Stimulated activated CD4-positive, alpha-beta T cell treated with anti-CD3 and anti-CD28 coated beads, Interleukin-15, amount 100 ng/mL, for 48 hours (primary cell): ENCODE results near the gene SKIC3.

ENCODE experiments used
- DNase-seq, 2 donors: peaks; one replicate each; pipeline ENCODE4 v3.0.0-alpha.2; 2020; ENCODE audit warnings: low read depth in 2 of 2

The SKIC3 gene

DNA sequence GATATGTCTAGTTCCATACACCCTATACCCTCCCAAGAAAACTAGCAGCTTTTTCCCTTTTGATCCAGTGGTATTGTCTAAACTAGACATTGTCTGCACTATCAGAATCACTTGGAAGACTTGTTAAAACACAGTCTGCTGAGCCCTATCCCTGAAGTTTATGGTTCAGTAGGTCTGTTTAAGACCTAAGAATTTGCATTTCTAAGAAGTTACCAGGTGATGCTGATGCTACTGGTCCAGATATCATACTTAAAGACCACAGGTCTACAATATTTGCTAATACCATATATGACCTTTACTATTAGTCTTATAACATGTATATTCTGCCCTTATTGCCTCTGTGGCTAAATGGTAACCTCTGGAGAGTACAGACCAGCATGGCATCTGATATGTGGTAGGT lies 23.3 kb downstream of the SKIC3 start:
- DNase-seq: no peak

DNA sequence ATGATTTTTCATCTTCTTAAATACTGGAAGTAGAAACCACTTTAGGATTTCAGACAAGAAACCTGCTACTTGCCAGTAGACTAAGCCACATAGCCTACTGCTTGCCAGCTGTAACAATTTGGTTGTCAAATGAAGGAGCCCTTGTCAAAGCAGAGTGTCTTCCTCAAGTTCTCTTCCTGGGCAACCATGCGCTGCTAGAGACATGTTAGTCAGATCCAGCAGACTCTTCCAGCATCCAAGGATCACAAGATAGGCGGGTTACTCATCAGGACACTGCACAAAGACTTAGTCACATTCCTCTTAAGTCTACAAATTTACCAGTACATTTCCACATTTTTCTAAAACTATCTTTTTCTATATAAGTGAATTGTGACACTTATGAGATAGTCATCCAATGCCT lies 24.4 kb downstream of the SKIC3 start:
- DNase-seq: no peak

DNA sequence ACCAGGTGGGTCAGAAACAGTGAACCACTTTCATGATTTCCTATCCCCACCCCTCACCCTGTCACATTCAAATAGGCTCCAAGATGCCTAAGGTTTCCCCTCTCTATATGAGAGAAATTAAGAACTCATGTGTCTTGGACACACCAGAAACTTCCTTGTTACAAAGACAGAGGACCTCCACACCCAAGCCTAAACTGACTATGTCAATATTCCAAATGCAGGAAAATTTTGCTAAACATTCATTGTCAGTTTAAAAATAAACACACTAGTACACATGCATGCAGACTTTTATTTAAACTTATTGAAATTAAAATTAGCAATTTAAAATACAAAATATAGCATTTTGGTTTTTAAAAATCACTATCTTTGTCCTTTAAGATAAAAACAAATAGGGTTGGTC lies 26.2 kb downstream of the SKIC3 start:
- DNase-seq: no peak

DNA sequence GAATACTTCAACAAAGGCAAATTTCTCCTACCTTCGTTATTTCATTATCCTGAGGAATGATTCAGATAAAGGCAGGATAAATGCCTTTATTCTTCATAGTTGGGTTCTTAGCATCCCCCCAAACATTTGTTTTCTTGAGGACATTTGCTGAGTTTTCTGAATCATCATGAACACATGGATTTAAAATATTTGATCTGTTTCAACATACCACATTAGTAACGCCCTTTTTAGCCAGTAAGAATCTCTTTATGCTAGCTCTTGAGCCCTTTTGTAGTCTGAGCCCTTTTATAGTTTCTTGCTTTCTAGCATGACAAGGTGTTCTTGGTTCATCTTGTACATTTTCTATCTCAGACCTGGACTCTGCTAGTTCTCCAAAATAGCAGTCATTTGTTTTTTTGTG lies 27.9 kb downstream of the SKIC3 start:
- DNase-seq: no peak

DNA sequence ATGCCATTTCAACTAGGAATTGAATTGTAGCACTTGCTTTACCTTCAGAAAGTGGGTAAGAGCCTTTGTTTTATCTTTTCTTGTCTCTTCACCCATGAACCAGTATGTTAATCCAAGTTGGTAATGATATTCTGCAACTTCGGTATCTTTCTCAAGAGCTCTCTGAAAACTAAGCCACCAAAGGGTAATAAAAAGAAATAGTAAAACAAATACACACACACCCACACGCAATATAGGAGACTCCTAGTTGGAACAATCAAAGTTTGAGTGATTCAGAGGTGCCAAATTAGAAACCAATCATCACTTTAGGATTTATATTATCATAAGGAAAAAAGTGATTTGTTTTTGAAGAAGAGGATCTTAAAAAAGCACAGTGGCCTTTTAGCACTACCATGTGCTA lies 30.4 kb downstream of the SKIC3 start:
- DNase-seq: no peak

DNA sequence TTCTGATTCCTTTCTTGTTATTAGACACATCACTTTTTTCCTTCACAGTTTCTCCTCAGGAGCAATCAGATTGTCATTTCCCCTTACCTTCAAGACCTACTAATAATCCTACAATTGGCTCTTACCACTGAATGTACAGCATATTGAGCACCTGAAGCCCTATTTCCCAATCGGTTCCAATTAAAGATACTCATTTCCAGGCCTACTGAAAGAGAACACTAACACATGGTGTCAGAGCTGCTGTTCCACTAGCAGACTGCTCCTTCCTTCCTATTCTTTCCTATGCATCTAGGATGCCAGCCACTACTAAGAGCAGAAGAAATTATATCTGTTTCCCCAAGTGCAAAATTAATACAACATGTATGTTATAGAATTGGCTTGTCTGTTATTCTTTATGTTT lies 34.6 kb downstream of the SKIC3 start:
- DNase-seq: no peak

DNA sequence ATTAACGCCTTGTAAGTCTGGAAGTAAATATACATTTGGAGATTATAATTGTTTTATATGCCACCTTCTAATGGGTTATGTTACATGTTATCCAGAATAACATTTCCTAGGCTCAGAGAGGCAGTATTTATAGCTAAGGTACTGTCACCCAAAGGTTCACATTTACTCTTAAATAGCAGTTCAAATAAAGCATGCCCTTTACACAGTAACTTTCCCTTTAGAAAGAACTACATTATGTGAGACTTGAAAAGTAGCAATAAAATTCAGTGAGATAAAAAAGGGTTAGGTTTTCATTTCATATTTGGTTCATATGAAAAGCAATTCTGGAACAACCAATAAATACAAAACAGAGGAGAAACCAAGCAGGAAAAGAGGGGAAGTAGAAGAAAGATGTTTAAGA lies 35.1 kb downstream of the SKIC3 start:
- no peak for DNase-seq

DNA sequence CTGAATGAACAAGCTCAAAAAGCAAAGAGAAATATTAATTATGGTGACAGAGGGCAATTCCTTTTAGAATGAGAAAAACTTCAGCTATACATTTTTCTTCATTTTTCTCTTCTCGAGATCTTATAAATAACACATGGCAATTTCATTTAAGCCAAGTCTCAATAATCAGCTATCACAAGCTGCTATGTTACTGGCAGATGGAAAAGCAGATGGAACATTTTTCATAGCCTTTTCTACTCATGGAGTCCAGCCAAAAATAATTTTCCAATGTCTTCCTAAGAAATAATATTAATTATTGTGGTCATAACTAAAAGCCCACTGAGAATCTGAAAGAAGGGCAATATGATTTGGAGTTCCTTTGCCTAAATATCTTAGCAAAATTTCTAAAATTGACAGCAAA lies 35.6 kb downstream of the SKIC3 start:
- DNase-seq: no peak

DNA sequence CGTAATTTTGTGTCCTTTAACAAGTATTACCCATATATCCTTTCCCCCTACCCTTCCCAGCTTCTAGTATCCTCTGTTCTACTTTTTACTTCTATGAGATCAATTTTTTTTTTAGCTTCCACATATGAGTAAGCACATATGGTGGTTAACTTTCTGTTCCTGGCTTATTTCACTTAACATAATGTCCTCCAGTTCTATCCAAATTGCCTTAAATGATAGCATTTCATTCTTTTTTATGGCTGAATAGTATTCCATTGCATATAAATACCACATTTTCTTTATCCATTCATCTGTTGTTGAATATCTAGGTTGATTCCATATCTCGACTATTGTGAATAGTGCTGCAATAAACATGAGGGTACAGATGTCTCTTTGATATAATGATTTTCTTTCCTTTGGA lies 36.4 kb downstream of the SKIC3 start:
- DNase-seq: no peak

DNA sequence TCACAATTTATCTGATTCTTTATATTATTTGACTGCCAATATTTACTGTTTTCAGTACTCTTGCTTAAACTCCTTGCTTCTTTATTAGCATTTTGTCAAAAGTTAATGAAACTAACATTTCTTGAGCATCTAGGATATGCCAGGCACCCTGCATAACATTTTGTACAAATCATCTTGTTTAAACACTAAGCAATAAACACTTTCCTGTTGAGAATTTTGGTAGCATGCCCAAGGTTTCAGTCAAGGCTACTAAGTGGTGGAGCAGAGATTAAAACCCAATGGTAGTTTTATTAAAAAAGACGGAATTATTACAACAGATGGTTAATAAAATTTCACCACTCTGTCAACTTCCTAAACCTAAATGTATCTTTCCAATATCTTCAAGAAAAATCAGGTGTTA lies 43.2 kb downstream of the SKIC3 start:
- no peak for DNase-seq

DNA sequence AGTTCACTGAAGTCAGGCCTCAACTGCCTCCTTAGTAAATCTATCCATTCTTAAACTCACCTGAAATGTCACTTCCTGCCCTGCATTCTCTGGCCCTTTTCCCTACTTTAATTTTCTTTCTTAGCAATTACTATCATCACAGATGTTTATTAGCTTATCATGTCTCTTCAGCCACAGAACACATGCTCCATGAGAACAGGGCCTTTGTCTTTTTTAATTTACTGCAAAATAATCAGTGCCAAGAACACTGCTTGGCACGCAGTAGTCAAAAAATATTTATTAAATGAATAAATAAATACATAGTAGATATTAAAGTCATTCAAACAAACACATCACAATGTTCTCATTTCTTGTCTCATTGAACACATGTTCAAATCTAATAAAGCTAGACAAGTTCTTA lies 46.2 kb downstream of the SKIC3 start:
- no peak for DNase-seq
